22Rv1 (cell line): ENCODE data around the gene DMRTA2.

ENCODE experiments used
- CTCF ChIP-seq: fragments of 450-650 bp; IDR thresholded peaks from 2 replicates; pipeline ENCODE4 v1.5.1; 2017; ENCODE audit warnings: mild to moderate bottlenecking
- ZFX ChIP-seq: fragments of 450-650 bp; IDR thresholded peaks from 2 replicates; pipeline ENCODE4 v1.6.1; 2017; ENCODE audit warnings: antibody characterized with exemption, borderline replicate concordance

- TF ChIP-seq CTCF, result no peak
- no peak for TF ChIP-seq ZFX
These were observed 3.5 kb upstream of the DMRTA2 start for GRCh38 chr1:50426702-50427085.
